GM23338 (cell line): ENCODE measurements around the gene MYRF. TPM values are rescaled to one million over a fixed set of nuclear protein-coding genes. Genes with fewer than 3 reads are reported as not detected.

Experiments
- ATAC-seq: fragments of 200-7000 bp; cut with Tn5 transposase; 3 replicates; pipeline ENCODE4 v1.9.1; 2020
- DNase-seq: peaks from one replicate; pipeline ENCODE4 v3.0.0-alpha.2; 2015; ENCODE audit warnings: low spot score
- H2AFZ ChIP-seq: fragments of 200-600 bp; sonication (generic); 2 replicates; pipeline ENCODE4 v1.8.0; 2016; ENCODE audit warnings: antibody characterized with exemption, mild to moderate bottlenecking, moderate library complexity
- H3F3A ChIP-seq: fragments of 200-600 bp; sonication (generic); replicated peaks from 2 replicates; pipeline ENCODE4 v1.8.0; 2017; ENCODE audit warnings: antibody characterized with exemption, mixed run types, low read depth
- H3K27ac ChIP-seq: fragments of 200-600 bp; sonication (generic); 2 replicates; pipeline ENCODE4 v1.6.1; 2016; ENCODE audit warnings: low read depth
- H3K27me3 ChIP-seq: fragments of 200-600 bp; sonication (generic); 2 replicates; pipeline ENCODE4 v1.8.0; 2016; ENCODE audit warnings: mild to moderate bottlenecking, mixed run types, moderate library complexity; ENCODE audit not compliant: insufficient read depth
- H3K36me3 ChIP-seq: fragments of 200-600 bp; sonication (generic); 2 replicates; pipeline ENCODE4 v1.8.0; 2016; ENCODE audit warnings: mild to moderate bottlenecking; ENCODE audit not compliant: insufficient read depth
- H3K4me1 ChIP-seq: fragments of 200-600 bp; sonication (generic); 2 replicates; pipeline ENCODE4 v1.8.0; 2016; ENCODE audit warnings: mild to moderate bottlenecking, moderate library complexity; ENCODE audit not compliant: insufficient read depth
- H3K4me2 ChIP-seq: fragments of 200-600 bp; sonication (generic); 2 replicates; pipeline ENCODE4 v1.7.1; 2017; ENCODE audit warnings: mixed run types
- H3K4me3 ChIP-seq: fragments of 200-600 bp; sonication (generic); 2 replicates; pipeline ENCODE4 v1.6.1; 2016; ENCODE audit warnings: mixed run types
- H3K79me2 ChIP-seq: fragments of 200-600 bp; sonication (generic); replicated peaks from 2 replicates; pipeline ENCODE4 v1.8.0; 2017; ENCODE audit warnings: mild to moderate bottlenecking; ENCODE audit not compliant: insufficient read depth
- H3K9me2 ChIP-seq: fragments of 200-600 bp; sonication (generic); 2 replicates; pipeline ENCODE4 v1.8.0; 2017; ENCODE audit not compliant: insufficient read depth
- H4K20me1 ChIP-seq: fragments of 200-600 bp; sonication (generic); replicated peaks from 2 replicates; pipeline ENCODE4 v1.8.0; 2017; ENCODE audit warnings: mild to moderate bottlenecking; ENCODE audit not compliant: insufficient read depth
- H3K27ac Mint-ChIP-seq: 2 replicates; pipeline ENCODE4 v1.8.0; 2020; ENCODE audit warnings: inconsistent platforms, mild to moderate bottlenecking, moderate library complexity, mixed read lengths
- H3K27me3 Mint-ChIP-seq: 3 replicates; pipeline ENCODE4 v1.8.0; 2022; ENCODE audit warnings: low read depth, mild to moderate bottlenecking, moderate library complexity, mixed read lengths, inconsistent platforms; ENCODE audit not compliant: insufficient read depth, poor library complexity
- H3K36me3 Mint-ChIP-seq: 3 replicates; pipeline ENCODE4 v1.8.0; 2021; ENCODE audit warnings: low read depth, mild to moderate bottlenecking, inconsistent platforms, moderate library complexity, mixed read lengths
- H3K4me1 Mint-ChIP-seq: 3 replicates; pipeline ENCODE4 v1.8.0; 2020; ENCODE audit warnings: mild to moderate bottlenecking, inconsistent platforms, mixed read lengths
- H3K4me3 Mint-ChIP-seq: 3 replicates; pipeline ENCODE4 v1.8.0; 2021; ENCODE audit warnings: moderate library complexity, mild to moderate bottlenecking, inconsistent platforms, mixed read lengths
- H3K9me3 Mint-ChIP-seq: 3 replicates; pipeline ENCODE4 v1.8.0; 2020; ENCODE audit warnings: moderate library complexity, mild to moderate bottlenecking, inconsistent platforms, mixed read lengths
- CREB1 ChIP-seq: fragments of 250-450 bp; sonication (Bioruptor Pico); IDR thresholded peaks from 2 replicates; pipeline ENCODE4 v1.5.0; 2020; ENCODE audit warnings: low read depth, mild to moderate bottlenecking, moderate library complexity
- CTCF ChIP-seq, 2 experiments: fragments of 200-600 bp in 1 of 2; sonication (generic) in 1 of 2; conservative IDR thresholded peaks; 2 replicates each; pipeline versions ENCODE4 v1.5.1 to v1.6.1; 2016 to 2017; ENCODE audit warnings: antibody characterized with exemption in 2 of 2, low read depth in 2 of 2, mild to moderate bottlenecking in 2 of 2, moderate library complexity in 1 of 2
- ETS1 ChIP-seq: IDR thresholded peaks from 2 replicates; pipeline ENCODE4 v1.6.1; 2016; ENCODE audit warnings: antibody characterized with exemption
- EZH2 ChIP-seq: fragments of 200-600 bp; sonication (generic); IDR thresholded peaks from one replicate; pipeline ENCODE4 v1.8.0; 2017; ENCODE audit warnings: antibody characterized with exemption, mild to moderate bottlenecking, low read depth; ENCODE audit not compliant: unreplicated experiment
- EZH2phosphoT487 ChIP-seq: fragments of 200-600 bp; sonication (generic); IDR thresholded peaks from one replicate; pipeline ENCODE4 v1.8.1; 2018; ENCODE audit warnings: antibody characterized with exemption; ENCODE audit not compliant: unreplicated experiment
- JUNB ChIP-seq: IDR thresholded peaks from one replicate; pipeline ENCODE4 v1.6.1; 2016; ENCODE audit warnings: antibody characterized with exemption; ENCODE audit not compliant: unreplicated experiment
- NANOG ChIP-seq: IDR thresholded peaks from 2 replicates; pipeline ENCODE4 v1.6.1; 2016; ENCODE audit warnings: antibody characterized with exemption, borderline replicate concordance
- POLR2AphosphoS5 ChIP-seq: IDR thresholded peaks from 2 replicates; pipeline ENCODE4 v1.6.1; 2016; ENCODE audit warnings: antibody characterized with exemption, low read depth
- STAT1 ChIP-seq: IDR thresholded peaks from one replicate; pipeline ENCODE4 v1.6.1; 2016; ENCODE audit warnings: antibody characterized with exemption; ENCODE audit not compliant: unreplicated experiment
- ZNF114 ChIP-seq: fragments of 250-450 bp; sonication (Bioruptor Pico); IDR thresholded peaks from 2 replicates; pipeline ENCODE4 v1.5.0; 2020; ENCODE audit warnings: mild to moderate bottlenecking, moderate library complexity
- ZNF331 ChIP-seq: fragments of 250-450 bp; sonication (Bioruptor Pico); IDR thresholded peaks from 2 replicates; pipeline ENCODE4 v1.5.0; 2020; ENCODE audit warnings: low read depth, mild to moderate bottlenecking, moderate library complexity
- ZNF462 ChIP-seq: fragments of 250-450 bp; sonication (Bioruptor Pico); IDR thresholded peaks from 2 replicates; pipeline ENCODE4 v1.5.0; 2020; ENCODE audit warnings: mild to moderate bottlenecking, moderate library complexity
- polyA plus RNA-seq: library from polyadenylated mRNA; unstranded; fragments of >200 nt; fragmentation: Nextera tagmentation; extraction: Ambion mirVana; gene quantifications from 2 replicates; pipeline ENCODE4 v1.2.1, GENCODE V29; 2016
- total RNA-seq: library from RNA; depleted of rRNA; stranded (reverse); fragments of >200 nt; shearing (Covaris generic); gene quantifications from 2 replicates; pipeline ENCODE4 v1.2.3, GENCODE V29; 2014
- TF ChIP-seq, protein P1 (sequence below): IDR thresholded peaks from one replicate; pipeline ENCODE4 v1.6.1; 2018; ENCODE audit warnings: antibody characterized with exemption; ENCODE audit not compliant: unreplicated experiment

MYRF gene
- total and polyA plus RNA-seq, 2 experiments from 2014 or later: 1.9 to 5.5 TPM

DNA sequence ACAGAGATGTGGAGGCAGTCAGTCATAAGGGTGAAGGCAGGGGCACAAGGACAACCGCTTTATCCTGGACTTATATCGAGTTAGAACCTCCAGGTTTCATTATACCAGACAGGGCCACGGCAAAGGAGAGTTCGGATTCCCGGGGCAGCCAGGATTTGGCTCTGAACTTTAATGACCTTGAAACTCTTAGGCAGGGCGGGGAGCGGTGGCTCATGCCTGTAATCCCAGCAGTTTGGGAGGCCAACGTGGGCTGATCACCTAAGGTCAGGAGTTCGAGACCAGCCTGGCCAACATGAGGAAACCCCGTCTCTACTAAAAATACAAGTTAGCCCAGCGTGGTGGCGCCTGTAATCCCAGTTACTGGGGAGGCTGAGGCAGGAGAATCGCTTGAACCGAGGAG lies 1.1 kb upstream of the MYRF start:
- Histone ChIP-seq H3K36me3 (no peaks in the 10 kb centered on the region), H3K9me2 (no peaks in the 10 kb centered on the region), H3K27me3 (peaks cover 32% of the 10 kb centered on the region), H3K4me1 (peaks cover 16% of the 10 kb centered on the region), H3K27ac (no peak overlapping the region), H3F3A (peaks cover 4% of the 10 kb centered on the region; the same call in 1 of the 2 replicates), H4K20me1 (peaks cover 3% of the 10 kb centered on the region; the same call in 1 of the 2 replicates), H2AFZ (no peak overlapping the region), H3K4me2 (no peak overlapping the region), H3K79me2 (no peaks in the 10 kb centered on the region), H3K4me3 (no peak overlapping the region)
- ATAC-seq: no peak
- DNase-seq: no peak
- peaks cover 27% of the 10 kb centered on the region for H3K4me1 Mint-ChIP-seq
- no peaks in the 10 kb centered on the region for H3K9me3 Mint-ChIP-seq
- H3K27ac Mint-ChIP-seq: no peak overlapping the region
- H3K36me3 Mint-ChIP-seq: no peaks in the 10 kb centered on the region; the same call in 2 of the 3 replicates
- TF ChIP-seq JUNB (no peak), STAT1 (no peak), EZH2phosphoT487 (no peak), ZNF462 (CRISPR knock-in tag) (no peak), CTCF (conservative IDR thresholded peaks at IDR 0.05; ENCODE audit: low read depth in 2 of 2) (no peak), ZNF114 (CRISPR knock-in tag) (no peak), NANOG (no peak), ETS1 (no peak), ZNF331 (CRISPR knock-in tag) (no peak), EZH2 (no peak), CREB1 (CRISPR knock-in tag) (no peak), POLR2AphosphoS5 (no peak)
- TF ChIP-seq, protein P1, sequence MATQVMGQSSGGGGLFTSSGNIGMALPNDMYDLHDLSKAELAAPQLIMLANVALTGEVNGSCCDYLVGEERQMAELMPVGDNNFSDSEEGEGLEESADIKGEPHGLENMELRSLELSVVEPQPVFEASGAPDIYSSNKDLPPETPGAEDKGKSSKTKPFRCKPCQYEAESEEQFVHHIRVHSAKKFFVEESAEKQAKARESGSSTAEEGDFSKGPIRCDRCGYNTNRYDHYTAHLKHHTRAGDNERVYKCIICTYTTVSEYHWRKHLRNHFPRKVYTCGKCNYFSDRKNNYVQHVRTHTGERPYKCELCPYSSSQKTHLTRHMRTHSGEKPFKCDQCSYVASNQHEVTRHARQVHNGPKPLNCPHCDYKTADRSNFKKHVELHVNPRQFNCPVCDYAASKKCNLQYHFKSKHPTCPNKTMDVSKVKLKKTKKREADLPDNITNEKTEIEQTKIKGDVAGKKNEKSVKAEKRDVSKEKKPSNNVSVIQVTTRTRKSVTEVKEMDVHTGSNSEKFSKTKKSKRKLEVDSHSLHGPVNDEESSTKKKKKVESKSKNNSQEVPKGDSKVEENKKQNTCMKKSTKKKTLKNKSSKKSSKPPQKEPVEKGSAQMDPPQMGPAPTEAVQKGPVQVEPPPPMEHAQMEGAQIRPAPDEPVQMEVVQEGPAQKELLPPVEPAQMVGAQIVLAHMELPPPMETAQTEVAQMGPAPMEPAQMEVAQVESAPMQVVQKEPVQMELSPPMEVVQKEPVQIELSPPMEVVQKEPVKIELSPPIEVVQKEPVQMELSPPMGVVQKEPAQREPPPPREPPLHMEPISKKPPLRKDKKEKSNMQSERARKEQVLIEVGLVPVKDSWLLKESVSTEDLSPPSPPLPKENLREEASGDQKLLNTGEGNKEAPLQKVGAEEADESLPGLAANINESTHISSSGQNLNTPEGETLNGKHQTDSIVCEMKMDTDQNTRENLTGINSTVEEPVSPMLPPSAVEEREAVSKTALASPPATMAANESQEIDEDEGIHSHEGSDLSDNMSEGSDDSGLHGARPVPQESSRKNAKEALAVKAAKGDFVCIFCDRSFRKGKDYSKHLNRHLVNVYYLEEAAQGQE: no peak
- H3K27me3 Mint-ChIP-seq: peaks cover 34% of the 10 kb centered on the region
- peak overlapping the region; percentile 8; the same call in 2 of the 3 replicates for H3K4me3 Mint-ChIP-seq
